Neural cell (in vitro differentiated cells): ENCODE results near the gene ARL15.

Experiments
- CTCF ChIP-seq: fragments of 450-650 bp; IDR thresholded peaks from 2 replicates; pipeline ENCODE4 v1.5.1; 2014; ENCODE audit warnings: antibody characterized with exemption, mild to moderate bottlenecking, moderate library complexity; ENCODE audit not compliant: poor library complexity, severe bottlenecking
- EP300 ChIP-seq: fragments of 450-650 bp; conservative IDR thresholded peaks from 2 replicates; pipeline ENCODE4 v1.6.1; 2014; ENCODE audit warnings: antibody characterized with exemption, mild to moderate bottlenecking, moderate library complexity; ENCODE audit not compliant: poor library complexity, severe bottlenecking
- EZH2 ChIP-seq: fragments of 200-600, 300-800 bp; shearing (Covaris generic), sonication (generic); IDR thresholded peaks from 2 replicates; pipeline ENCODE4 v1.6.1; 2014; ENCODE audit warnings: antibody characterized with exemption, low read length, borderline replicate concordance, mild to moderate bottlenecking; ENCODE audit not compliant: insufficient read depth, poor library complexity, severe bottlenecking
- RAD21 ChIP-seq: fragments of 450-650 bp; conservative IDR thresholded peaks from 2 replicates; pipeline ENCODE4 v1.6.1; 2014; ENCODE audit warnings: antibody characterized with exemption, mild to moderate bottlenecking, moderate library complexity
- REST ChIP-seq: IDR thresholded peaks from 2 replicates; pipeline ENCODE4 v1.6.1; 2012; ENCODE audit warnings: borderline replicate concordance
- TAF1 ChIP-seq: IDR thresholded peaks from 2 replicates; pipeline ENCODE4 v1.6.1; 2012; ENCODE audit warnings: low read depth

GRCh38 chr5:54275361-54275760 is 35.0 kb downstream of the ARL15 start:
- TF ChIP-seq CTCF (no peak), EP300 (no peak), REST (no peak), RAD21 (no peak), EZH2 (no peak), TAF1 (no peak)
